GM18508 (cell line): Measurements from ENCODE around the gene RANBP9.
A peak's percentile ranks its signal among the peaks of the same experiment; 100 is the strongest.

Source experiments
- ATAC-seq: cut with Tn5 transposase; IDR thresholded peaks from one replicate; pipeline ENCODE4 v1.9.1; 2021; ENCODE audit warnings: moderate number of reproducible peaks; ENCODE audit not compliant: insufficient read depth, unreplicated experiment

RANBP9 gene

GRCh38 chr6:13613029-13613594 is 98.5 kb downstream of the RANBP9 start:
- ATAC-seq = no peak

GRCh38 chr6:13611715-13612114 is 99.9 kb downstream of the RANBP9 start:
- no peak for ATAC-seq

- no peak for ATAC-seq
Observed at GRCh38 chr6:13605634-13606033, 106.0 kb downstream of the RANBP9 start.

- no peak for ATAC-seq
Observed at GRCh38 chr6:13604546-13605416, 106.9 kb downstream of the RANBP9 start.

- ATAC-seq = no peak
Observed at GRCh38 chr6:13604135-13604534, 107.5 kb downstream of the RANBP9 start.

- ATAC-seq = no peak
Observed at GRCh38 chr6:13600036-13600435, 111.6 kb downstream of the RANBP9 start.

- ATAC-seq = no peak
Observed at GRCh38 chr6:13597073-13597472, 114.6 kb downstream of the RANBP9 start.

GRCh38 chr6:13593720-13594119 is 117.9 kb downstream of the RANBP9 start:
- no peak for ATAC-seq

GRCh38 chr6:13593103-13593502 is 118.5 kb downstream of the RANBP9 start:
- ATAC-seq = no peak

- ATAC-seq = no peak
Observed at GRCh38 chr6:13591205-13591921, 120.3 kb downstream of the RANBP9 start.

- ATAC-seq = no peak
Observed at GRCh38 chr6:13590574-13591153, 121.0 kb downstream of the RANBP9 start.

- no peak for ATAC-seq
Observed at GRCh38 chr6:13589801-13590200, 121.8 kb downstream of the RANBP9 start.

GRCh38 chr6:13586603-13587542 is 124.8 kb downstream of the RANBP9 start:
- ATAC-seq = no peak

- ATAC-seq = no peak
Observed at GRCh38 chr6:13581700-13582229, 129.9 kb downstream of the RANBP9 start.

- no peak for ATAC-seq
Observed at GRCh38 chr6:13579911-13580310, 131.7 kb downstream of the RANBP9 start.

GRCh38 chr6:13577926-13578325 is 133.7 kb downstream of the RANBP9 start:
- ATAC-seq = no peak

- no peak for ATAC-seq
Observed at GRCh38 chr6:13576017-13576416, 135.6 kb downstream of the RANBP9 start.

- no peak for ATAC-seq
Observed at GRCh38 chr6:13575377-13575775, 136.3 kb downstream of the RANBP9 start.

- ATAC-seq = peak; percentile 40
Observed at GRCh38 chr6:13574571-13575376, 136.9 kb downstream of the RANBP9 start, which contains the start of gene SIRT5. TSS of gene SIRT5 (plus strand) at chr6:13574601. CDS start at chr6:13584111, 9,510 bp downstream.
